ENCODE results near the gene TNRC6C. TPM values are rescaled to one million over a fixed set of nuclear protein-coding genes. Genes with fewer than 3 reads are reported as not detected.
"Not testable (repeated sequence)": the region's sequence is repeated elsewhere in the genome, so short reads cannot be mapped to it uniquely, and the experiment has no call there.

Gene TNRC6C
- total RNA-seq, 1 experiment from 2014 or later: 9.6 TPM

DNA sequence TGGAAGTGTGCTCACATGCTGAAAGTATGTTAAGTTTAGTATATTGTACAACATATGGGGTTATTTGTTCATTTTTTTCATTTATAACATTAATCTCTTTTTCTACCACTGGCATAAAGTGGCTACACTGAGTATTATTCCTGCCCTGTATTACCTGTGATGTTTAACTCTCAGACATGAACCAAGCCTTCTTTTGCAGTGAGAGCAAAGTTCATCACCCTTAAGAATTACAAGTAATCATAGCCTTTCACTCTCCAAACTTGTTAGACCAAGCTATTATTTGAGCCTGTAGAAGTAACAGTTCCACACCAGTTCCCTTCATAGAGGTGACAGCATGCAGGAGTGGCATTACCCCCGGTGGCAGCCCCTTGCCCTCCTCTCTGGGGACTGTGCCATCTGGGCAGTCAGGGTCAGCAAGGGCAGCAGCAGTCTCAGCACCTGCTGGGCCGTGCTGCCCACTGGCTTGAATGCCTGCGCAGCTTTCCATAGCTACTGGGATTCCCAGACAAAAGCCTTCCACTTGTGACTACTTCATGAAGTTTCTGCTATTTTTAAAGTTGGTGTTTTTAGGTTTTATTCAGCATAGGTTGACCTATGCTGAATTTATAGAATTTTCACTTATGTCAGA lies 98.7 kb downstream of the TNRC6C start:
- H3K27me3 ChIP-seq (replicated peaks): no peaks in the 10 kb centered on the region
- H3K4me3 ChIP-seq: no peak overlapping the region
- H3K27ac ChIP-seq: no peak overlapping the region
- H3K9me3 ChIP-seq (replicated peaks): no peaks in the 10 kb centered on the region
- no peak for DNase-seq (ENCODE audit: low read depth in 1 of 2, low spot score in 2 of 2)
- no peaks in the 10 kb centered on the region for H3K4me1 ChIP-seq (replicated peaks)
- H3K36me3 ChIP-seq: peaks cover 29% of the 10 kb centered on the region

DNA sequence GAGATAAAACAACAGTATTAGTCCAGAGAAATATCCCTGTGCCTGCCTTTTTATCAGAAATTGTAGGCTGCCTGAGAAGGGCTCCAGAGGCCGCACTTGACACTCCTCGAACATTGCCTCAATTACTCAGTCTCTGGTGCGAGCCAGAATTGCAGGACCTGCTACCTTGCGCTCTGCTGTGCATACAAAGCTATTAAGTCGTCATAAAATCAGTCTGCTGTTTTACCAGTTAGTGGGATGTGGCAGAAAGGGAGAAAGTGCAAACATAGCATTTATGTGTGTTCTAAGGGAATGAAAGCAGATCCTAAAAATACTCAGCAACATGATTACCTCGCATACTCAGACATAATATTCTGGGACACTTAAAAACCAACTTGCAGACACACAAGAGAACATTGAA lies 99.5 kb downstream of the TNRC6C start:
- Histone ChIP-seq H3K27me3 (replicated peaks) (no peaks in the 10 kb centered on the region), H3K9me3 (replicated peaks) (no peaks in the 10 kb centered on the region), H3K36me3 (peaks cover 22% of the 10 kb centered on the region), H3K27ac (no peak overlapping the region), H3K4me1 (replicated peaks) (no peaks in the 10 kb centered on the region), H3K4me3 (no peak overlapping the region)
- DNase-seq (ENCODE audit: low read depth in 1 of 2, low spot score in 2 of 2): no peak

DNA sequence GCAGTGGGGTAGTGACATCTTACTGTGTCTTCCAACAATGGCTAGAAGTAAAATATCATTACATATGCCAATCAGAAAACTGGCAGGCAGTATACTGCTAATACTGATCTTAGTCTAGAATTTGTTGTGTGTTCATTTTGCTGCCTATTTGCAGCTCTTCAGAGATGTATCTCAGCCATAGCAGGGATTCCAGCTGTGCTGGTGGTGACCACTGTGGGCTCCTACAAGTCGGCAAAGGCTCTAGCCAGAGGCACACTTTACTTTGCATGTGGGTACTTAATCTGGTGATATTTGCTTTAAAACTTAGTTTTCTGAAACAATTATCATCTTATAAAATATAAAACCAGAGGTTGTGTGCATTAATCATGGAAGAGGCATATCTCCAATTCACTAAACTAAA lies 100.1 kb downstream of the TNRC6C start:
- Histone ChIP-seq H3K27ac (no peak overlapping the region), H3K27me3 (replicated peaks) (no peaks in the 10 kb centered on the region), H3K4me3 (no peak overlapping the region), H3K9me3 (replicated peaks) (no peaks in the 10 kb centered on the region), H3K36me3 (peaks cover 20% of the 10 kb centered on the region), H3K4me1 (replicated peaks) (no peaks in the 10 kb centered on the region)
- no peak for DNase-seq (ENCODE audit: low read depth in 1 of 2, low spot score in 2 of 2)

DNA sequence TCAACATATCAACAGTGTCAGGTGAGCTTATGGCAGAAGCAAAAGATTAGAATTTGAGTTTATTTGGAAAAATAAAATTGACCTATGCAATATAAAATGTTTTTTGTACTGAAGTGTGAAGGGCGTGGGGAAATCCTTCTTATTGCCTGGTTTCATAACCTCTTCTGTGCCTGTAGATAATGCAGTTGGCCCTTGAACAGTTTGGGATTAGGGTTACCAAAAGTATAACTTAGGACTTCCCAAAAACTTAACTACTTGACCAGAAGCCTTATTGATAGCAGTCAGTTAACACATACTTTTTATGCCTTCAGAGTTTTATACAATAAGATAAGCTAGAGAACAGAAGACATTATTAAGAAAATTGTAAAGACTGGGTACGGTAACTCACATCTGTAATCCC lies 104.1 kb downstream of the TNRC6C start:
- Histone ChIP-seq H3K4me3 (no peak overlapping the region), H3K36me3 (peaks cover 24% of the 10 kb centered on the region), H3K4me1 (replicated peaks) (no peaks in the 10 kb centered on the region), H3K9me3 (replicated peaks) (no peaks in the 10 kb centered on the region), H3K27me3 (replicated peaks) (no peaks in the 10 kb centered on the region), H3K27ac (no peak overlapping the region)
- DNase-seq (ENCODE audit: low read depth in 1 of 2, low spot score in 2 of 2): no peak

DNA sequence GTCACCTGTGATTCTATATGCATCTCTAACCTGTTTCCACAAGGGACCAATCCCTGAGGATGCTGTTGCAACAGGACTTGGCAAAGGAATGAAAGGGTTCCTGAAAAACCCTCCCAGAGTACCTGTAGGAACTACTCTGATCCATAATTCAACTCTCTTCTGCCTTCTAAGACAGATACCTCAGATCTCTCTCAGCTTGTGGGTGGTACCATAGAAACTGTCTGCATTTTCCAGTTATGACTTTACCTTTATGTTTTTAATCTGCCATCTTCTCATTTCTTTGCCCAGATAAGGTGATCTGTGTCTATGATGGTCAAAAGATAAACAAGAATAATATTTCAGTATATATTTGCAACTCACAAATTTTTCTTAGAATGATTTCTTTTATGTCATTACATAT lies 105.0 kb downstream of the TNRC6C start:
- H3K36me3 ChIP-seq: peaks cover 25% of the 10 kb centered on the region
- no peaks in the 10 kb centered on the region for H3K9me3 ChIP-seq (replicated peaks)
- H3K27me3 ChIP-seq (replicated peaks): no peaks in the 10 kb centered on the region
- H3K27ac ChIP-seq: no peak overlapping the region
- H3K4me1 ChIP-seq (replicated peaks): no peaks in the 10 kb centered on the region
- H3K4me3 ChIP-seq: no peak overlapping the region
- DNase-seq (ENCODE audit: low read depth in 1 of 2, low spot score in 2 of 2): no peak

DNA sequence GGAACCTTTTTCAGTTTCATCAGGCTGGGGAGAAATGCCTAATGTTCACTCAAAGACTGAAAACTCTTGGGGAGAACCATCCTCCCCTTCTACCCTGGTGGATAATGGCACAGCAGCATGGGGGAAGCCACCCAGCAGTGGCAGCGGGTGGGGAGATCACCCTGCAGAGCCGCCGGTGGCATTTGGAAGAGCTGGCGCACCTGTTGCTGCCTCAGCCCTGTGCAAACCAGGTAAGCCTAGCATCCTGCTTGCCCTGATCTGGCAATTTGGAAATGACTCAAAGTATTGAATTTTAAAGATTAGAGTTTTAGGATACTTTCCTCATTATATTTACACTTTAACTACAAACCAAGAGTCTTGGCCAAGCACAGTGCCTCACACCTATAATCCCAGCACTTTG lies 106.2 kb downstream of the TNRC6C start:
- H3K9me3 ChIP-seq (replicated peaks): no peaks in the 10 kb centered on the region
- H3K4me1 ChIP-seq (replicated peaks): no peaks in the 10 kb centered on the region
- no peak overlapping the region for H3K27ac ChIP-seq
- no peaks in the 10 kb centered on the region for H3K27me3 ChIP-seq (replicated peaks)
- H3K4me3 ChIP-seq: no peak overlapping the region
- DNase-seq (ENCODE audit: low read depth in 1 of 2, low spot score in 2 of 2): no peak
- peaks cover 35% of the 10 kb centered on the region for H3K36me3 ChIP-seq

DNA sequence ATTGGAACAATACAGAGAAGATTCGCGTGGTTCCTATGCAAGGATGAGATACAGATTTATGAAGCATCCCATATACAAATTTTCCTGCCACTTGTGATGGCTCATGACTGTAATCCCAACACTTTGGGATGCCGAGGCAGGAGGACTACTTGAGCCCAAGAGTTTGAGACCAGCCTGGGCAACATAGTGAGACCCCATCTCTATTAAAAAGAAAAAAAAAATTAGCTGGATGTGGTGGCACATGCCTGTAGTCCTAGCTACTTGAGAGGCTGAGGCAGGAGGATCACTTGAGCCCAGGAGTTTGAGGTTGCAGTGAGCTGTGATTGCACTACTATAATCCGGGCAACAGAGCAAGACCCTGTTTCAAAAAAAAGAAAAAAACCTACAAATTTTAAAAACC lies 108.5 kb downstream of the TNRC6C start:
- not testable (repeated sequence) for H3K27ac ChIP-seq; H3K4me3 ChIP-seq; H3K4me1 ChIP-seq (replicated peaks); DNase-seq (ENCODE audit: low read depth in 1 of 2, low spot score in 2 of 2); H3K9me3 ChIP-seq (replicated peaks); H3K27me3 ChIP-seq (replicated peaks)
- peaks cover 52% of the 10 kb centered on the region for H3K36me3 ChIP-seq

DNA sequence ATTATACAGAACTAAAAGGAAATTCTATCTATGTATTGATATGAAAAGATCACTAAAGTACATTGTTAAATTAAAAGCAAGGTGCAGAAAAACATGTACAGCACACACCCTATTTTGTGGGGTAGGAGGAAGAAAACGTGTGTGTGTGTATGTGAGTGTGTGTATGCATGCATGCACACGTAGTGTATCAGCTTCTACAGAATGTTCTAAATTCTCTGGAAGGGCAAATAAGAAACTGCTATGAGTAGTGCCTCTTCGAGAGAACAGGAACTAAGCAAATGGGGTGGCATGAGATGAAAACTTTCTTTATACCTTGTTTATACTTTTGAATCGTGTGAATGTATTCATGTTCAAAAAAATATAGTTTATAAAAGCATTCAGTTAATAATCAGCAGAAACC lies 111.2 kb downstream of the TNRC6C start:
- H3K4me1 ChIP-seq (replicated peaks): no peaks in the 10 kb centered on the region

DNA sequence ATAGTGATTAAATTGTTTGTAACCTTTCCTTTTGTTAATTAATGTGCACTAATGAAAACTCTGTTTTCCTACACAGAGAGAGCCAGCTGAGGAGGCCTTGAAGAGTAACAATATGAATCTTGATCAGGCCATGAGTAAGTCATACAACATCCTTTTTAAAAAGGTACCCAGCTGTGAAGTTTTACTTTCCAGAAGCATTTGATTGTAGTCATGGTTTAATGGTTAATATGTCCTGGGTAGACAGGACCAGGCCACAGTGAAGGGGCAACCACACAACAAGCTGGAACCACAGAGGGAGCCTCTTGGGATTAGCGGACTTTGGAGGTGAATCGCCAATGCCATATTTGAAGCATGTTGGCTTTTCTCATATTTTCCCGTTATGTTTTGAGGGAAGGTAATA lies 114.5 kb downstream of the TNRC6C start:
- H3K36me3 ChIP-seq: peaks cover 85% of the 10 kb centered on the region
- H3K27me3 ChIP-seq (replicated peaks): no peaks in the 10 kb centered on the region
- DNase-seq (ENCODE audit: low read depth in 1 of 2, low spot score in 2 of 2): no peak
- H3K4me3 ChIP-seq: no peak overlapping the region
- no peaks in the 10 kb centered on the region for H3K9me3 ChIP-seq (replicated peaks)
- H3K27ac ChIP-seq: no peak overlapping the region
- H3K4me1 ChIP-seq (replicated peaks): no peaks in the 10 kb centered on the region

More for the DNA sequence above, 111.2 kb downstream of the TNRC6C start:
- Histone ChIP-seq H3K4me3 (no peak overlapping the region), H3K9me3 (replicated peaks) (no peaks in the 10 kb centered on the region), H3K36me3 (peaks cover 76% of the 10 kb centered on the region), H3K27ac (no peak overlapping the region), H3K27me3 (replicated peaks) (no peaks in the 10 kb centered on the region)
- DNase-seq (ENCODE audit: low read depth in 1 of 2, low spot score in 2 of 2): no peak

DNA sequence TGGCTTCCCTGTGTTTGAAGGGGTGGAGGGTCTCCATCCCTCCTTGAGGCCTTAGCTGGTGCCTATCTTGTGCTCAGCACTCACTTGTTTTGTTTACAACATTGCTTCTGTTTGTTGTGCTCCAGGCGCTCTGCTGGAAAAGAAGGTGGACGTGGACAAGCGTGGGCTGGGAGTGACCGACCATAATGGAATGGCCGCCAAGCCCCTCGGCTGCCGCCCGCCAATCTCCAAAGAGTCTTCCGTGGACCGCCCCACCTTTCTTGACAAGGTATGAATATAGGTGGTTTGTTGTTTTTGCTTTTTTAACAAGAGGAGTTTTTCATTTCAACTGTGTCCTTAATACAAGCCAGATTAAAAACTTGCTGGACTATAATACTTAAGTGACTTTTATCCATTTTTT lies 116.5 kb downstream of the TNRC6C start:
- Histone ChIP-seq H3K4me1 (replicated peaks) (no peaks in the 10 kb centered on the region), H3K27me3 (replicated peaks) (no peaks in the 10 kb centered on the region), H3K4me3 (no peak overlapping the region), H3K9me3 (replicated peaks) (no peaks in the 10 kb centered on the region), H3K27ac (no peak overlapping the region), H3K36me3 (peaks cover 83% of the 10 kb centered on the region)
- DNase-seq (ENCODE audit: low read depth in 1 of 2, low spot score in 2 of 2): no peak

DNA sequence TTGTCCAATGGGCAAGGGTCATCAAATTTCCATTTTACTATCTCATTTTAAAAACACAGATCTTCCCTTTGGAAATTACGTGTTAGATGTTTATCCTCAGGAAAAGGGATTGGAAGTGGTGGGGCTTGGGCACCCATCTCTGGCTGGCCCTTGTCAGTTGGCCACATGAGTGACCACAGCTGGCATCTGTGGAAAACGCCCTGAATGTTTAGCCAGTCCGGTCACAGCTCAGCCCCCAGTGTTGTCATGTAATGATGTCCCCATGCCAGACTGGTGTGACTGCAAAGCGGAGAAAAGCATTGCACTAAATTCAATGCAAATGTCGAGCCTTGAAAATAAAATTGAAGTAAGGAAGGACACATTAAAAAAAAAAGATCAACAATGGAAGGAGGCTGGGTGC lies 117.0 kb downstream of the TNRC6C start:
- no peaks in the 10 kb centered on the region for H3K27me3 ChIP-seq (replicated peaks)
- no peaks in the 10 kb centered on the region for H3K4me1 ChIP-seq (replicated peaks)
- H3K4me3 ChIP-seq: no peak overlapping the region
- peaks cover 83% of the 10 kb centered on the region for H3K36me3 ChIP-seq
- no peaks in the 10 kb centered on the region for H3K9me3 ChIP-seq (replicated peaks)
- no peak for DNase-seq (ENCODE audit: low read depth in 1 of 2, low spot score in 2 of 2)
- H3K27ac ChIP-seq: no peak overlapping the region

DNA sequence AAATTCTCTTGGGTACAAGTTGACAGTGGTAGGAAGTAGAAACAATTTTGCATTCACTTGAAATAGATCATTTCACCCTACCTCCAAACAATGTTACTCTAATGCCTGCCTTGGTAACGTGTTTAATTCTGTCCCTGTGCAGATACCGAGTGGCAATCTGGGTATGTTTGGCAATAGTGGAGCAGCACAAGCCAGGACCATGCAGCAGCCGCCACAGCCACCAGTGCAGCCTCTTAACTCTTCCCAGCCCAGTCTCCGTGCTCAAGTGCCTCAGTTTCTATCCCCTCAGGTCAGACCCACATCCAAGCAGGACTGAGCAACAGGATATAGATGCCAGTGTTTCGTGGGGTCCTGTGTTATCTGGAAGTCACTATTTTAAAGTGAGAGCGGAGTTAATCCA lies 120.8 kb downstream of the TNRC6C start:
- Histone ChIP-seq H3K9me3 (replicated peaks) (no peaks in the 10 kb centered on the region), H3K27me3 (replicated peaks) (no peaks in the 10 kb centered on the region), H3K36me3 (peaks cover 72% of the 10 kb centered on the region), H3K27ac (no peak overlapping the region), H3K4me1 (replicated peaks) (no peaks in the 10 kb centered on the region), H3K4me3 (no peak overlapping the region)
- DNase-seq (ENCODE audit: low read depth in 1 of 2, low spot score in 2 of 2): no peak

DNA sequence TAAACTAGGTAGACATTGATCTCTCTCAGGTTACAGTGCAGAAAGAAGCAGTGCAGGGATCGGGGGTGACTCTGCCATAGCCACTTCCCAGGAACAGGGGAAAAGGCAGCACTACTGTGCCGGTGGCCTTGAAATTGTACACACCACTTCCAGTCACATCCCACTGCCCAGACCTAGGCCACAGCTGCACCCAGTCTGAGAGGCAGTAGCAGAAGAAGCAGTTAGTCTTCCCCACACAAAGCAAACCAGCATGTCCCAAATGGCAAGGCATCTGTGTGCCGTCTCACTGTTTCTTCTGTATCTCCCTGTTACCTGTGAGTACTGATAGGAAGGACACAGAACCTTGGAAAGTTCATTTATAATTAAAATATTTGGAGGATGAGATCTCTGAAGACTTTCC lies 123.0 kb downstream of the TNRC6C start:
- DNase-seq (ENCODE audit: low read depth in 1 of 2, low spot score in 2 of 2): no peak
- no peak overlapping the region for H3K27ac ChIP-seq
- H3K4me1 ChIP-seq (replicated peaks): no peaks in the 10 kb centered on the region
- H3K9me3 ChIP-seq (replicated peaks): no peaks in the 10 kb centered on the region
- peaks cover 70% of the 10 kb centered on the region for H3K36me3 ChIP-seq
- no peak overlapping the region for H3K4me3 ChIP-seq
- no peaks in the 10 kb centered on the region for H3K27me3 ChIP-seq (replicated peaks)

DNA sequence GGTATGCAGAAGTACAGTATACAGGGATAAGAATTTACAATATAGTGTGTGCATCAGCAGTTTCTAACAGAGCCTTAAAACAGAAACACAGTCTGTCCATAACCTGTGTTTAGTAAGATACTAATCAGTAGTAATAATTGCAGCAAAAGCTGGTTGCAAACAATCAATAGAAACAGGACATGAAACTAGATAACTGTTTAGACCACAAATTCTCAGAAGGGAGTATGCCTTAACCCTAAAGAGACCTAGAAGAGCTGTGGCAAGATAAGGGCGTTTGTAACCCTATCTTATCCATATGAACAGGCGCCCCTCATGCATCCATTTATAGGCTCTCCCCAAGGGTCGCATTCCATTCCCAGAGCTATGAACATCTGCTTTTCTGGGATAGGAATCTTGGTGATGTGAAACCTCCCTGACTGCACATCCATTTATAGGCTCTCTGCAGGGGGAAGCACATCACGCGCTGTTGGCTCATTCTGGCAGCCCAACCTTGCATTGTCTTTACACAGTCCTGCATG lies 123.9 kb downstream of the TNRC6C start:
- peaks cover 70% of the 10 kb centered on the region for H3K36me3 ChIP-seq
- H3K27me3 ChIP-seq (replicated peaks); DNase-seq (ENCODE audit: low read depth in 1 of 2, low spot score in 2 of 2); H3K27ac ChIP-seq; H3K4me1 ChIP-seq (replicated peaks); H3K4me3 ChIP-seq; H3K9me3 ChIP-seq (replicated peaks): not testable (repeated sequence)

DNA sequence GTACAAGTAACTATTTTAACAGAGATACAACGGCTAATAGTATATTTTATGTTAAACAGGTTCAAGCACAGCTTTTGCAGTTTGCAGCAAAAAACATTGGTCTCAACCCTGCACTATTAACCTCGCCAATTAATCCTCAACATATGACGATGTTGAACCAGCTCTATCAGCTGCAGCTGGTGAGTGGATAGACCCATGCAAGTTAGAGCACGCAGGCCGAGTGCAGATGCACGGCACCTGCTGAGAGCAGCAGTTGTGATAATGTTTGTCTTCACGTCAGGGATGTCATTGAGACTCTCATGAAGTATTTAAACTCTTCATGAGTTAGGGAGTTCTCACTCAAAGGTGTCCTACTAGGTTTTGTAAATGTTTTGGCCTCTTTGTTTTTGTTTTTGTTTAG lies 124.5 kb downstream of the TNRC6C start:
- Histone ChIP-seq H3K36me3 (peaks cover 70% of the 10 kb centered on the region), H3K27me3 (replicated peaks) (no peaks in the 10 kb centered on the region), H3K27ac (no peak overlapping the region), H3K4me1 (replicated peaks) (no peaks in the 10 kb centered on the region), H3K4me3 (no peak overlapping the region), H3K9me3 (replicated peaks) (no peaks in the 10 kb centered on the region)
- no peak for DNase-seq (ENCODE audit: low read depth in 1 of 2, low spot score in 2 of 2)
